Measurements from ENCODE around the gene SEC16B.

DNA sequence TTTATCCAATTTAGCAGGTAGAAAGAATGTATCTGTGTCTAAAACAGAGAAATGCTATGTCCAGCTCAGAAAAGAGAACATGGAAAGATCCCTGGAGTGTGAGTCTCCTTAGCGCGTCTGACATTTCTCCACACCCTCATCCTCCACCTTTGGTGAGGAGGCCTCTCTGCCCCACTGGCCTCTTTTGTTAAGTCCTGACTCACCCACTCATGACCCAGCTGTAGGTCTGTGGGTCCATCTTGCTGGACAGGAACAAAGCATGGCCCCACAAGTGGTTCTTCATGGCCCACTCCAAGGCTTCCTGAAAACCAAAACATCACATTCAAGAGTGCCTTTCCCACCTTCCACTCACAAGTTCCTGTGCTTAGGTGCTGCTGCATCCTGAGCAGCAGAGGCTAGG is 15.8 kb downstream of the SEC16B start:
- TF ChIP-seq CTCF (IDR thresholded peaks at IDR 0.05 in 8 of 11, conservative IDR thresholded peaks at IDR 0.05 in 3 of 11): no peak
- no peak for TF ChIP-seq POLR2A (IDR thresholded peaks at IDR 0.05)
